Measurements from ENCODE around the gene IMP4. TPM values are rescaled to one million over a fixed set of nuclear protein-coding genes. Genes with fewer than 3 reads are reported as not detected.

Gene IMP4
- polyA plus RNA-seq, 10 donors = 32.4 to 44.7 (median 39.6) TPM

- no peak for DNase-seq
These were observed 7.5 kb upstream of the IMP4 start for GRCh38 chr2:130335226-130335625.

- DNase-seq = no peak
These were observed 6.4 kb upstream of the IMP4 start for GRCh38 chr2:130336150-130336876.

- DNase-seq = peak; percentile 79 to 94 (median 85)
These were observed 5.6 kb upstream of the IMP4 start for GRCh38 chr2:130336877-130337734.

- no peak for DNase-seq
These were observed 4.9 kb upstream of the IMP4 start for GRCh38 chr2:130337735-130338325.

GRCh38 chr2:130338793-130339345, 3.8 kb upstream of the IMP4 start:
- DNase-seq = peak in 2 of 3 donors; percentile 24 to 42

GRCh38 chr2:130339885-130340745, 2.6 kb upstream of the IMP4 start:
- no peak for DNase-seq

- DNase-seq = no peak
These were observed 1.1 kb upstream of the IMP4 start for GRCh38 chr2:130341562-130342019.

GRCh38 chr2:130342020-130342532, 621 bp upstream of the IMP4 start:
- DNase-seq = peak; percentile 94 to 99 (median 95)

- DNase-seq = no peak
These were observed 1.9 kb downstream of the IMP4 start for GRCh38 chr2:130344578-130344977.

GRCh38 chr2:130345091-130345490, 2.4 kb downstream of the IMP4 start:
- DNase-seq = no peak

- no peak for DNase-seq
These were observed 2.9 kb downstream of the IMP4 start for GRCh38 chr2:130345611-130346010.

- no peak for DNase-seq
These were observed 3.5 kb downstream of the IMP4 start for GRCh38 chr2:130346041-130346740.

- no peak for DNase-seq
These were observed 4.0 kb downstream of the IMP4 start for GRCh38 chr2:130346741-130347066.

- no peak for DNase-seq
These were observed 4.7 kb downstream of the IMP4 start for GRCh38 chr2:130347220-130347925.

GRCh38 chr2:130349174-130349573, 6.5 kb downstream of the IMP4 start:
- DNase-seq = no peak

GRCh38 chr2:130351711-130352110, 9.0 kb downstream of the IMP4 start:
- no peak for DNase-seq

- DNase-seq = no peak
These were observed 9.5 kb downstream of the IMP4 start for GRCh38 chr2:130352237-130352636.

GRCh38 chr2:130353291-130354138, 10.8 kb downstream of the IMP4 start:
- DNase-seq = no peak

GRCh38 chr2:130354139-130354428, 11.4 kb downstream of the IMP4 start:
- DNase-seq = no peak
